Activated CD8-positive, alpha-beta T cell treated with anti-CD3 and anti-CD28 coated beads for 36 hours (primary cell): ENCODE results near the gene MCEE. TPM values are rescaled to one million over a fixed set of nuclear protein-coding genes. Genes with fewer than 3 reads are reported as not detected.

Experiments
- ATAC-seq: fragments of 200-7000 bp; cut with Tn5 transposase; one replicate; pipeline ENCODE4 v1.10.0; 2021; ENCODE audit warnings: mild to moderate bottlenecking, moderate library complexity
- CTCF ChIA-PET: fragments of 350-600 bp; sonication (Branson Sonifier 250); formaldehyde crosslinking; loops from one replicate; lab custom pipeline; 2021; ENCODE audit warnings: antibody characterized with exemption; lab: Charles Lee
- POLR2A ChIA-PET: fragments of 350-600 bp; sonication (Branson Sonifier 250); formaldehyde crosslinking; loops from one replicate; lab custom pipeline; 2021; ENCODE audit warnings: antibody characterized with exemption; lab: Charles Lee
- DNase-seq: peaks from one replicate; pipeline ENCODE4 v3.0.0-alpha.2; 2020
- H3K27ac Mint-ChIP-seq: one replicate; pipeline ENCODE4 v1.8.0; 2021; ENCODE audit warnings: mild to moderate bottlenecking, mixed read lengths
- H3K27me3 Mint-ChIP-seq: one replicate; pipeline ENCODE4 v1.8.0; 2021; ENCODE audit warnings: mixed read lengths
- H3K36me3 Mint-ChIP-seq: one replicate; pipeline ENCODE4 v1.8.0; 2021; ENCODE audit warnings: low read depth, mixed read lengths
- H3K4me1 Mint-ChIP-seq: one replicate; pipeline ENCODE4 v1.8.0; 2021; ENCODE audit warnings: low read depth, mixed read lengths
- H3K4me3 Mint-ChIP-seq: one replicate; pipeline ENCODE4 v1.8.0; 2021; ENCODE audit warnings: mild to moderate bottlenecking, moderate library complexity, mixed read lengths
- H3K9me3 Mint-ChIP-seq: one replicate; pipeline ENCODE4 v1.8.0; 2021; ENCODE audit warnings: mixed read lengths
- CTCF ChIP-seq: fragments of 200-600 bp; IDR thresholded peaks from one replicate; pipeline ENCODE4 v1.8.0; 2022; ENCODE audit warnings: antibody characterized with exemption, mild to moderate bottlenecking
- intact Hi-C: fragments of 100-400 bp; cut with micrococcal nuclease; formaldehyde crosslinking; loops from one replicate; pipeline ENCODE4 v1.10.0; 2022
- total RNA-seq, 2 experiments: library from RNA; stranded (reverse); gene quantifications; one replicate each; pipeline ENCODE4 v1.2.3, GENCODE V29; 2021

MCEE gene
- total RNA-seq, 2 experiments from 2014 or later = 13.8 to 14.0 TPM

GRCh38 chr2:71157124-71157793 is 27.2 kb upstream of the MCEE start:
- POLR2A ChIA-PET = no interaction called here
- H3K9me3 Mint-ChIP-seq = no peaks in the 10 kb centered on the region

GRCh38 chr2:71156573-71156972 is 26.5 kb upstream of the MCEE start:
- Mint-ChIP-seq H3K4me1 (peaks cover 3% of the 10 kb centered on the region), H3K36me3 (no peaks in the 10 kb centered on the region), H3K27me3 (peaks cover 10% of the 10 kb centered on the region), H3K9me3 (no peaks in the 10 kb centered on the region), H3K4me3 (no peak overlapping the region), H3K27ac (no peak overlapping the region)
- ATAC-seq = no peak
- intact Hi-C loops = loop anchor here (5.0 to 10.0 kb wide), 2 partner anchors 118 to 356 kb away; no protein-coding TSS in a partner anchor
- TF ChIP-seq CTCF = no peak
- no peak for DNase-seq
- POLR2A ChIA-PET = no interaction called here
- CTCF ChIA-PET = interaction anchor here (0.9 to 2.5 kb wide), 16 partner anchors 9 to 357 kb away, joined by 3 to 11 read pairs (median 4); partner anchors contain the start of gene MPHOSPH10

More at GRCh38 chr2:71157124-71157793, 27.2 kb upstream of the MCEE start:
- H3K4me3 Mint-ChIP-seq = no peak overlapping the region
- TF ChIP-seq CTCF = peak; percentile 81
- peak; percentile 79 for DNase-seq
- CTCF ChIA-PET = interaction anchor here (0.6 to 2.0 kb wide), 24 partner anchors 8 to 499 kb away, joined by 3 to 11 read pairs (median 3); partner anchors contain the start of genes MPHOSPH10 and PAIP2B
- H3K27me3 Mint-ChIP-seq = peaks cover 12% of the 10 kb centered on the region
- peaks cover 3% of the 10 kb centered on the region for H3K4me1 Mint-ChIP-seq
- H3K36me3 Mint-ChIP-seq = no peaks in the 10 kb centered on the region
- H3K27ac Mint-ChIP-seq = no peak overlapping the region
- intact Hi-C loops = loop anchor here (5.0 to 10.0 kb wide), 2 partner anchors 118 to 355 kb away; no protein-coding TSS in a partner anchor
- ATAC-seq = peak; percentile 81

GRCh38 chr2:71155846-71156245 is 25.8 kb upstream of the MCEE start:
- Mint-ChIP-seq H3K9me3 (no peaks in the 10 kb centered on the region), H3K36me3 (no peaks in the 10 kb centered on the region), H3K27me3 (peaks cover 10% of the 10 kb centered on the region), H3K4me1 (peaks cover 3% of the 10 kb centered on the region), H3K27ac (no peak overlapping the region), H3K4me3 (no peak overlapping the region)
- no peak for ATAC-seq
- no peak for DNase-seq
- intact Hi-C loops = loop anchor here (5.0 to 10.0 kb wide), 2 partner anchors 119 to 356 kb away; no protein-coding TSS in a partner anchor
- ChIA-PET CTCF (interaction anchor here (0.7 to 2.5 kb wide), 13 partner anchors 15 to 354 kb away, joined by 3 to 8 read pairs (median 4); no protein-coding TSS in a partner anchor), POLR2A (no interaction called here)
- TF ChIP-seq CTCF = no peak

GRCh38 chr2:71154798-71155197 is 24.8 kb upstream of the MCEE start:
- no peaks in the 10 kb centered on the region for H3K9me3 Mint-ChIP-seq
- CTCF ChIA-PET = interaction anchor here (0.8 to 2.5 kb wide), 8 partner anchors 11 to 107 kb away, joined by 3 to 8 read pairs (median 6); partner anchors contain the start of gene PAIP2B
- TF ChIP-seq CTCF = peak; percentile 7
- POLR2A ChIA-PET = interaction anchor here (0.6 kb wide), 1 partner anchor 87 kb away, joined by 3 read pairs; no protein-coding TSS in a partner anchor
- H3K4me3 Mint-ChIP-seq = no peak overlapping the region
- peak; percentile 81 for ATAC-seq
- peak; percentile 57 for DNase-seq
- no peaks in the 10 kb centered on the region for H3K36me3 Mint-ChIP-seq
- peaks cover 10% of the 10 kb centered on the region for H3K27me3 Mint-ChIP-seq
- H3K4me1 Mint-ChIP-seq = peaks cover 3% of the 10 kb centered on the region
- intact Hi-C loops = loop anchor here (5.0 to 10.0 kb wide), 2 partner anchors 120 to 358 kb away; no protein-coding TSS in a partner anchor
- no peak overlapping the region for H3K27ac Mint-ChIP-seq

GRCh38 chr2:71154279-71154678 is 24.2 kb upstream of the MCEE start:
- no peak for DNase-seq
- H3K4me1 Mint-ChIP-seq = peaks cover 3% of the 10 kb centered on the region
- H3K4me3 Mint-ChIP-seq = no peak overlapping the region
- intact Hi-C loops = loop anchor here (10.0 kb wide), 1 partner anchor 121 kb away; no protein-coding TSS in a partner anchor
- no peak for ATAC-seq
- H3K27me3 Mint-ChIP-seq = peaks cover 10% of the 10 kb centered on the region
- CTCF ChIA-PET = interaction anchor here (0.8 to 2.5 kb wide), 8 partner anchors 11 to 106 kb away, joined by 3 to 8 read pairs (median 6); partner anchors contain the start of gene PAIP2B
- H3K9me3 Mint-ChIP-seq = no peaks in the 10 kb centered on the region
- no peak for TF ChIP-seq CTCF
- POLR2A ChIA-PET = no interaction called here
- no peaks in the 10 kb centered on the region for H3K36me3 Mint-ChIP-seq
- H3K27ac Mint-ChIP-seq = no peak overlapping the region
